ENCODE data around the gene RNF208. TPM values are rescaled to one million over a fixed set of nuclear protein-coding genes. Genes with fewer than 3 reads are reported as not detected.

RNF208 gene
- total RNA-seq, 1 experiment from 2014 or later = 38.0 TPM

GRCh38 chr9:137189297-137190295, 32.4 kb downstream of the RNF208 start:
- Histone ChIP-seq H3K9me2 (ENCODE audit: insufficient read depth) (no peaks in the 10 kb centered on the region), H3K36me3 (ENCODE audit: low read depth) (no peaks in the 10 kb centered on the region), H3K4me1 (replicated peaks; ENCODE audit: insufficient read depth) (peaks cover 38% of the 10 kb centered on the region), H4K20me1 (ENCODE audit: insufficient read depth) (peaks cover 32% of the 10 kb centered on the region), H3K4me3 (peak overlapping the region; percentile 97), H2AFZ (peak overlapping the region; percentile 56), H3K27ac (peak overlapping the region; percentile 74), H3F3A (ENCODE audit: insufficient read depth, low read depth) (peaks cover 18% of the 10 kb centered on the region), H3K27me3 (ENCODE audit: insufficient read depth, low read depth) (no peaks in the 10 kb centered on the region), H3K4me2 (peak overlapping the region; percentile 92), H3K9me3 (ENCODE audit: insufficient read depth, low read depth) (no peaks in the 10 kb centered on the region), H3K79me2 (ENCODE audit: low read depth) (peaks cover 46% of the 10 kb centered on the region)
- BruUV-seq (replicated peaks) = TSS peak; percentile 72
- no peak for DNase-seq
- ChIA-PET CTCF (interaction anchor here (0.6 to 2.8 kb wide), 8 partner anchors 11 to 401 kb away, joined by 3 to 15 read pairs (median 4); partner anchors contain the start of gene RNF224), POLR2A (ENCODE audit: unreplicated experiment) (interaction anchor here (0.6 to 1.8 kb wide), 14 partner anchors 9 to 269 kb away, joined by 3 to 14 read pairs (median 6); partner anchors contain the start of genes CYSRT1, NSMF, RNF208 and TPRN)
- intact Hi-C loops (cut with micrococcal nuclease; ENCODE audit: unreplicated experiment) = loop anchor here (1.0 to 2.0 kb wide), 4 partner anchors 11 to 61 kb away; partner anchors contain the start of genes TMEM210 and TPRN
- TF ChIP-seq EZH2 (IDR thresholded peaks at IDR 0.05; ENCODE audit: low read depth) = no peak
- TF ChIP-seq, protein P1, sequence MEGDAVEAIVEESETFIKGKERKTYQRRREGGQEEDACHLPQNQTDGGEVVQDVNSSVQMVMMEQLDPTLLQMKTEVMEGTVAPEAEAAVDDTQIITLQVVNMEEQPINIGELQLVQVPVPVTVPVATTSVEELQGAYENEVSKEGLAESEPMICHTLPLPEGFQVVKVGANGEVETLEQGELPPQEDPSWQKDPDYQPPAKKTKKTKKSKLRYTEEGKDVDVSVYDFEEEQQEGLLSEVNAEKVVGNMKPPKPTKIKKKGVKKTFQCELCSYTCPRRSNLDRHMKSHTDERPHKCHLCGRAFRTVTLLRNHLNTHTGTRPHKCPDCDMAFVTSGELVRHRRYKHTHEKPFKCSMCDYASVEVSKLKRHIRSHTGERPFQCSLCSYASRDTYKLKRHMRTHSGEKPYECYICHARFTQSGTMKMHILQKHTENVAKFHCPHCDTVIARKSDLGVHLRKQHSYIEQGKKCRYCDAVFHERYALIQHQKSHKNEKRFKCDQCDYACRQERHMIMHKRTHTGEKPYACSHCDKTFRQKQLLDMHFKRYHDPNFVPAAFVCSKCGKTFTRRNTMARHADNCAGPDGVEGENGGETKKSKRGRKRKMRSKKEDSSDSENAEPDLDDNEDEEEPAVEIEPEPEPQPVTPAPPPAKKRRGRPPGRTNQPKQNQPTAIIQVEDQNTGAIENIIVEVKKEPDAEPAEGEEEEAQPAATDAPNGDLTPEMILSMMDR (conservative IDR thresholded peaks at IDR 0.05) = 0 out of 2 replicates have a peak, but pooled peaks have one; percentile 1

- BruUV-seq (replicated peaks) = no TSS peak
- Histone ChIP-seq H3F3A (ENCODE audit: insufficient read depth, low read depth) (peaks cover 18% of the 10 kb centered on the region), H3K79me2 (ENCODE audit: low read depth) (peaks cover 38% of the 10 kb centered on the region), H2AFZ (peak within 1 kb of the TSS; percentile 93), H3K27ac (peak within 1 kb of the TSS; percentile 74), H3K4me1 (replicated peaks; ENCODE audit: insufficient read depth) (peaks cover 33% of the 10 kb centered on the region), H3K4me3 (peak within 1 kb of the TSS; percentile 97), H3K9me2 (ENCODE audit: insufficient read depth) (no peaks in the 10 kb centered on the region), H3K36me3 (ENCODE audit: low read depth) (no peaks in the 10 kb centered on the region), H3K27me3 (ENCODE audit: insufficient read depth, low read depth) (no peaks in the 10 kb centered on the region), H3K4me2 (peak within 1 kb of the TSS; percentile 92), H3K9me3 (ENCODE audit: insufficient read depth, low read depth) (no peaks in the 10 kb centered on the region), H4K20me1 (ENCODE audit: insufficient read depth) (peaks cover 23% of the 10 kb centered on the region)
- POLR2A ChIA-PET (ENCODE audit: unreplicated experiment) = interaction anchor here (0.5 to 1.8 kb wide), 17 partner anchors 9 to 411 kb away, joined by 3 to 14 read pairs (median 5); partner anchors contain the start of genes CYSRT1, NSMF, RNF208 and TPRN
- CTCF ChIA-PET = interaction anchor here (0.5 to 2.8 kb wide), 9 partner anchors 12 to 402 kb away, joined by 3 to 17 read pairs (median 3); partner anchors contain the start of genes RNF224 and TMEM203
- intact Hi-C loops (cut with micrococcal nuclease; ENCODE audit: unreplicated experiment) = loop anchor here (1.0 to 2.0 kb wide), 5 partner anchors 12 to 60 kb away; partner anchors contain the start of genes RNF224, TMEM210 and TPRN
- peak; percentile 81 to 98 for DNase-seq
- TF ChIP-seq, protein P1 (conservative IDR thresholded peaks at IDR 0.05) = peak; percentile 44; the same call in 1 of the 2 replicates
- no peak for TF ChIP-seq EZH2 (IDR thresholded peaks at IDR 0.05; ENCODE audit: low read depth)
Measured at GRCh38 chr9:137188490-137189296, 33.3 kb downstream of the RNF208 start, which contains the start of the genes ANAPC2 and SSNA1. TSS of gene ANAPC2 (minus strand) at chr9:137188560. CDS start at chr9:137188532, 28 bp downstream. TSS of gene SSNA1 (plus strand) at chr9:137188676. CDS start at chr9:137188727, 51 bp downstream.
